Suppressor macrophage treated with lipopolysaccharide for 4 hours (primary cell): ENCODE measurements around the gene SYT2.
"Not testable (repeated sequence)": the region's sequence is repeated elsewhere in the genome, so short reads cannot be mapped to it uniquely, and the experiment has no call there.

ENCODE experiments used
- DNase-seq: peaks from one replicate; pipeline ENCODE4 v3.0.0-alpha.2; 2020

SYT2 gene

GRCh38 chr1:202621446-202621845 lies 88.8 kb downstream of the SYT2 start:
- DNase-seq, result no peak

- not testable (repeated sequence) for DNase-seq
Observed at GRCh38 chr1:202620036-202620435, 90.2 kb downstream of the SYT2 start.

- DNase-seq, result no peak
Observed at GRCh38 chr1:202619505-202619904, 90.7 kb downstream of the SYT2 start.

GRCh38 chr1:202619012-202619411 lies 91.2 kb downstream of the SYT2 start:
- not testable (repeated sequence) for DNase-seq

- DNase-seq, result peak; percentile 57
Observed at GRCh38 chr1:202616355-202616915, 93.8 kb downstream of the SYT2 start.

- DNase-seq, result peak; percentile 94
Observed at GRCh38 chr1:202615501-202616354, 94.5 kb downstream of the SYT2 start.

GRCh38 chr1:202615208-202615500 lies 95.1 kb downstream of the SYT2 start:
- not testable (repeated sequence) for DNase-seq

GRCh38 chr1:202614363-202615207 lies 95.7 kb downstream of the SYT2 start:
- DNase-seq, result peak; percentile 45

- no peak for DNase-seq
Observed at GRCh38 chr1:202613571-202613970, 96.7 kb downstream of the SYT2 start.

GRCh38 chr1:202612036-202612435 lies 98.2 kb downstream of the SYT2 start:
- DNase-seq, result not testable (repeated sequence)

- no peak for DNase-seq
Observed at GRCh38 chr1:202605515-202605914, 104.7 kb downstream of the SYT2 start.

GRCh38 chr1:202603435-202603834 lies 106.8 kb downstream of the SYT2 start:
- no peak for DNase-seq

GRCh38 chr1:202600432-202601041 lies 109.7 kb downstream of the SYT2 start:
- no peak for DNase-seq

GRCh38 chr1:202599669-202600431 lies 110.4 kb downstream of the SYT2 start:
- DNase-seq, result peak; percentile 59

- DNase-seq, result peak; percentile 31
Observed at GRCh38 chr1:202597090-202597761, 113.0 kb downstream of the SYT2 start.

GRCh38 chr1:202596638-202597037 lies 113.6 kb downstream of the SYT2 start:
- DNase-seq, result no peak

GRCh38 chr1:202593845-202594244 lies 116.4 kb downstream of the SYT2 start:
- DNase-seq, result no peak

GRCh38 chr1:202592146-202592545 lies 118.1 kb downstream of the SYT2 start:
- DNase-seq, result no peak

- DNase-seq, result no peak
Observed at GRCh38 chr1:202591515-202591914, 118.7 kb downstream of the SYT2 start.

- DNase-seq, result no peak
Observed at GRCh38 chr1:202590975-202591411, 119.3 kb downstream of the SYT2 start.

GRCh38 chr1:202590126-202590525 lies 120.1 kb downstream of the SYT2 start:
- DNase-seq, result no peak
